ENCODE results near the gene DLK1. TPM values are rescaled to one million over a fixed set of nuclear protein-coding genes. Genes with fewer than 3 reads are reported as not detected.
A peak's percentile ranks its signal among the peaks of the same experiment; 100 is the strongest.

DLK1 gene
- total and polyA plus RNA-seq, 2 of the 4 experiments (the other 2 are of a cell fraction): under 0.01 to 0.07 TPM

GRCh38 chr14:100737526-100737925 is 10.8 kb downstream of the DLK1 start:
- dilution Hi-C loops (cut with HindIII; ENCODE audit: low sequenced_read_pairs, unreplicated experiment) (no loop called here), in situ Hi-C loops (cut with MboI; ENCODE audit: low sequenced_read_pairs) (no loop called here), intact Hi-C loops (cut with micrococcal nuclease) (no loop called here)
- H2AFZ ChIP-seq (replicated peaks; ENCODE audit: low read length, poor library complexity): no peak overlapping the region
- H3K9me1 ChIP-seq (ENCODE audit: insufficient read depth, low read length): no peaks in the 10 kb centered on the region
- no peak overlapping the region for H3K23ac ChIP-seq (ENCODE audit: low read depth, low read length)
- ATAC-seq (ENCODE audit: low read depth) (no peak), DNase-seq (no peak)
- no peak overlapping the region for H2AK5ac ChIP-seq (ENCODE audit: low read depth, low read length)
- H4K8ac ChIP-seq (ENCODE audit: low read depth in 2 of 2, low read length in 2 of 2): no peak overlapping the region
- H3K9me3 ChIP-seq (ENCODE audit: control insufficient read depth, insufficient read depth, low read length): peaks cover 2% of the 10 kb centered on the region; the same call in 1 of the 2 replicates
- H3K4me1 ChIP-seq (ENCODE audit: control insufficient read depth, insufficient read depth, low read length): no peaks in the 10 kb centered on the region
- no peak overlapping the region for H3K4me3 ChIP-seq (ENCODE audit: insufficient read depth, low read depth, low read length)
- H2BK120ac ChIP-seq (ENCODE audit: low read depth, low read length): no peak overlapping the region
- no peak overlapping the region for H2BK15ac ChIP-seq (ENCODE audit: low read depth, low read length)
- ChIA-PET CTCF (no interaction called here), POLR2A (ENCODE audit: unreplicated experiment) (no interaction called here)
- H3K4ac ChIP-seq (ENCODE audit: low read depth, low read length): no peak overlapping the region
- H3K18ac ChIP-seq (ENCODE audit: low read depth, low read length): no peak overlapping the region
- H3K27me3 ChIP-seq (ENCODE audit: control insufficient read depth, insufficient read depth, low read length): peaks cover 39% of the 10 kb centered on the region
- H3K27ac ChIP-seq (ENCODE audit: insufficient read depth, low read length): no peak overlapping the region
- no peaks in the 10 kb centered on the region for H3K36me3 ChIP-seq (ENCODE audit: control insufficient read depth, insufficient read depth, low read length)
- H4K20me1 ChIP-seq (ENCODE audit: insufficient read depth, low read length): no peaks in the 10 kb centered on the region
- no peak overlapping the region for H2BK5ac ChIP-seq (ENCODE audit: low read depth, low read length, poor library complexity, severe bottlenecking)
- TF ChIP-seq NFE2L2 (IDR thresholded peaks at IDR 0.05; ENCODE audit: low read depth, low read length): no peak
- TF ChIP-seq MXI1 (IDR thresholded peaks at IDR 0.05; ENCODE audit: borderline replicate concordance, low read depth, low read length): no peak
- no peak for TF ChIP-seq USF2 (IDR thresholded peaks at IDR 0.05; ENCODE audit: low read depth, low read length)
- no peak for TF ChIP-seq SMC3 (IDR thresholded peaks at IDR 0.05; ENCODE audit: low read depth, low read length)
- H4K5ac ChIP-seq (ENCODE audit: low read depth, low read length): no peak overlapping the region
- BruUV-seq (replicated peaks): no TSS peak
- H3K9ac ChIP-seq (ENCODE audit: low read depth, low read length): no peak overlapping the region
- H3K56ac ChIP-seq (ENCODE audit: extremely low read depth, insufficient read depth, low read length): no peak overlapping the region
- no peaks in the 10 kb centered on the region for H3K79me1 ChIP-seq (ENCODE audit: low read depth in 1 of 2, low read length in 2 of 2)
- H3K14ac ChIP-seq (replicated peaks; ENCODE audit: low read depth, low read length): no peak overlapping the region
- WGBS, 2 experiments (ENCODE audit: extremely low coverage in 2 of 2, insufficient read length in 1 of 2): 96% methylated on average over 4 of the region's 17 CpGs; no CpG with 5 or more reads in 1 of the 2 experiments
- H4K91ac ChIP-seq (ENCODE audit: insufficient read depth, low read depth, low read length): no peak overlapping the region
- H2AK9ac ChIP-seq (replicated peaks; ENCODE audit: low read depth, low read length, poor library complexity): peak overlapping the region; percentile 16
- no peak overlapping the region for H2BK20ac ChIP-seq (ENCODE audit: low read depth, low read length)
- no peak overlapping the region for H3K4me2 ChIP-seq (ENCODE audit: low read depth, low read length)
